GM23248 (cell line): ENCODE results near the gene PPT2.
"Not testable (repeated sequence)": the region's sequence is repeated elsewhere in the genome, so short reads cannot be mapped to it uniquely, and the experiment has no call there.

Experiments
- EZH2 ChIP-seq: fragments of 200-600 bp; sonication (generic); IDR thresholded peaks from 2 replicates; pipeline ENCODE4 v1.6.1; 2018; ENCODE audit warnings: antibody characterized with exemption, mild to moderate bottlenecking; ENCODE audit not compliant: insufficient read depth, poor library complexity, severe bottlenecking
- EZH2phosphoT487 ChIP-seq: fragments of 200-600 bp; sonication (generic); IDR thresholded peaks from 2 replicates; pipeline ENCODE4 v1.6.1; 2018; ENCODE audit warnings: antibody characterized with exemption, moderate library complexity, mild to moderate bottlenecking, low read depth; ENCODE audit not compliant: insufficient read depth

DNA sequence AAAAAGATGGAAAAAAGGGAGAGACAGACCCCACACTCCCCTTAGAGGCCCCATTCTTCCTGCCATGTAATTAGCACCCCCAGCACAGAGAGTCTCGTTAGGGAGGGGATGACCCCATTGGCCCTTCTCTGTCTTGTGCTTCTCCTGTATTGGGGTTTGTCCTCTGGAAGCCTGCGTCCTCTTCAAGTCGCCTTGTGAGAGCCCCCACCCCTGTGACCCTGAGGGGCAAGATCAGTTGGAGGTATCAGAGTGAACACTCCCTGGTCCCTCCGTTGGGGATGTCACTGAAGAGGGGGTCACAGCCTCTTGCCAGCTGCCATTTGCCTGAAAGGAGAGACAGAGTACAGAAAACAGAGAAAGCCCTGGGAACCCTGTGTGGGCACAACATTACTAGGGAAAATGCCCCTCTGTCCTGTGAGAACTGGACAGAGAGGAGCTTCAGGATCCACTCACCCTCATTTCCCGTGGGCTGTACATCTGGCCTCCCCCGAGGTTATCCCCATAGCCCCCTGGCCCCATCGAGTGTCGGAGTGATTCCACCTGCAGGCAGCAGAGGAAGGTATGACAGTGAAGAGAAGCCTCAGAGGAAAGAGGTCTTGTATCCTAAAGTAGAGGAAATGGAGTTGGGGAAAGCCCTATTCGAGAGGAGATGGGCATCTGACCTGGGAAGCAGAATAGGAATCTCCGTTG, 32.4 kb downstream of the PPT2 start:
- TF ChIP-seq EZH2phosphoT487, EZH2: not testable (repeated sequence)
